Measurements from ENCODE around the gene NSDHL.

The NSDHL gene

DNA sequence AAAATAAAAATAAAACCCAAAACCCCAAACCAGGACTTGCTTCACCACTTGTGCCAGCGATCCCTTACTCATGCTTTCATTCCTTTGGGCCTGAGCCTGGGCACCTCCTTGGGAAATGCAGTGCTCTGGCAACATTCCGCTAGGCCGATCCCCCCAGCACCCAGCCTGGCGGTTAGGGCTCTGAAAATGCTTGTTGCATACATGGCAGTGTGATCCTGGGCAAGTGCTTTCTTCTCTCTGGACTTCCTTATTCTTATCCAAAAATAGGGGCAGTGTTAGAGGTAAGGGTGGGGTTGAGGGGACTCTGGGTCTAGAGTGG, 71.6 kb downstream of the NSDHL start:
- DNase-seq: no peak
- Mint-ChIP-seq H3K36me3 (ENCODE audit: low read depth) (no peaks in the 10 kb centered on the region), H3K27ac (no peak overlapping the region), H3K9me3 (peaks cover 42% of the 10 kb centered on the region), H3K4me1 (peaks cover 52% of the 10 kb centered on the region), H3K4me3 (no peak overlapping the region), H3K27me3 (ENCODE audit: low read depth, poor library complexity) (no peaks in the 10 kb centered on the region)
- TF ChIP-seq, protein P1, sequence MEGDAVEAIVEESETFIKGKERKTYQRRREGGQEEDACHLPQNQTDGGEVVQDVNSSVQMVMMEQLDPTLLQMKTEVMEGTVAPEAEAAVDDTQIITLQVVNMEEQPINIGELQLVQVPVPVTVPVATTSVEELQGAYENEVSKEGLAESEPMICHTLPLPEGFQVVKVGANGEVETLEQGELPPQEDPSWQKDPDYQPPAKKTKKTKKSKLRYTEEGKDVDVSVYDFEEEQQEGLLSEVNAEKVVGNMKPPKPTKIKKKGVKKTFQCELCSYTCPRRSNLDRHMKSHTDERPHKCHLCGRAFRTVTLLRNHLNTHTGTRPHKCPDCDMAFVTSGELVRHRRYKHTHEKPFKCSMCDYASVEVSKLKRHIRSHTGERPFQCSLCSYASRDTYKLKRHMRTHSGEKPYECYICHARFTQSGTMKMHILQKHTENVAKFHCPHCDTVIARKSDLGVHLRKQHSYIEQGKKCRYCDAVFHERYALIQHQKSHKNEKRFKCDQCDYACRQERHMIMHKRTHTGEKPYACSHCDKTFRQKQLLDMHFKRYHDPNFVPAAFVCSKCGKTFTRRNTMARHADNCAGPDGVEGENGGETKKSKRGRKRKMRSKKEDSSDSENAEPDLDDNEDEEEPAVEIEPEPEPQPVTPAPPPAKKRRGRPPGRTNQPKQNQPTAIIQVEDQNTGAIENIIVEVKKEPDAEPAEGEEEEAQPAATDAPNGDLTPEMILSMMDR (IDR thresholded peaks at IDR 0.05): no peak

DNA sequence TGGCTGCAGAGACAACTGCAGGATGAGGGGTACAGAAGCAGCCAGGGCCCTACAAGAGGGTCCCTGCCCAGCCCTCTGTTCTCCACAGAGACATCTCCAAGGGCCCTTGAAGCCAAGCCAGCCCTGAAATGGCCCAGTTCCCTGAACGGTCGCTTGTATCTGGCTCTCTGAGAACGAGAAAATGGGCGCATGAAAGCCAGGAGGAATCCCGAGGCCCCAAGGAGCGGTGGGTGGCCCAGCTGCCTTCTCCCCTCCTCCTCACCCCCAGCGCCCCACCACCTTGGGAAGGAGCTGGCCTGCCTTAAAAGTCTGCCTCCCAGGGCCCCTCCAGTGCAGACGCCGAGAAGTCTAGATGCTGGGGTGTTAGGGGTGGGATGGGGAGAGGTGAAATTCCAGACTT, 72.7 kb downstream of the NSDHL start:
- Mint-ChIP-seq H3K9me3 (peaks cover 51% of the 10 kb centered on the region), H3K27me3 (ENCODE audit: low read depth, poor library complexity) (peaks cover 2% of the 10 kb centered on the region), H3K4me1 (peaks cover 62% of the 10 kb centered on the region), H3K36me3 (ENCODE audit: low read depth) (peaks cover 6% of the 10 kb centered on the region), H3K27ac (no peak overlapping the region), H3K4me3 (no peak overlapping the region)
- no peak for DNase-seq
- TF ChIP-seq, protein P1 (IDR thresholded peaks at IDR 0.05): no peak

DNA sequence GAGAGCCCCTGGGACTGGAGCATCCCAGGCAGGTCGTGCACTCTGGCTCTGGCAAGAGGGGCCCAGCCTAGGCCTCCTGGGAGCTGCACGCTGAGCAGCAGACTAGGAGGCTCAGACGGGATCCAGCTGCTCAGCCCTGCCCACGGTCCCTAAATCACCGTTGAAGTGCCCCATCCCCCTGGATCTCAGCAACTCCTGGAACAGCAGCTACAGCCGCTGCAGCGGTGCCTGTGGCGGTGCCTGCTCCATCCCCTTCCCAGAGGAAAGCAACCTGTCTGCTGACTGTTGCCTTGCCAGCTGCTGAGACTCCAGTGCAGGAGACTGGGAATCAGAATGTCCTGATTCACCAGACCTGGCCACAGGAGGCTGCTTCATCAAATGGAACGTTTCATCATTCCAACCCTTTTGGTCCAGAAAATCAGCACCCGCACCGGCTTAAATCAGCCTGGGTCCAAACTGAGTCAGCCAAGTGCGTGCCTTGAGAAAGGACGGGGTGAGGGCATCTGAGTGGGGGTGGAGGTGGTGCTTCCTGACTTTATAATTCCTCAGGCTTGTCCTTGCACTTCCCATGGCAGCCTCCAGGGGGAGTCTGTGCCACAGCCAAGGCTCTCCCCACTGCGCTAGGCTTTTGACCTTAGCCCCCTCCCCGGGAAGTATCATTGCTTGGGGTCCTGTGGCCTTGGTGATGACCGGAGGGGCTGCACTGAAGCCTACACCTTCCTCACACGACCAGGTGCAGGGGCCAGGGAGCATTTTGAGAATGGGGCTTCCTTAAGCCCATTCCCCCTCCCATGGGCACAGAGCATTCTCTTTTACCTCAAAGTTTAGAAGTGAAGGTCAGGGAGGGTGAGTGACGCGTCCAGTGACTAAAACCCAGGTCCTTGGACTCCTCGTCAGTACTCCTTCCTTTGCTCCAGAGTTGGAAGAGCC, 73.6 kb downstream of the NSDHL start:
- peak; percentile 70 for DNase-seq
- TF ChIP-seq, protein P1 (IDR thresholded peaks at IDR 0.05): peak; percentile 65
- H3K9me3 Mint-ChIP-seq: peaks cover 50% of the 10 kb centered on the region
- peaks cover 6% of the 10 kb centered on the region for H3K36me3 Mint-ChIP-seq (ENCODE audit: low read depth)
- H3K4me1 Mint-ChIP-seq: peaks cover 60% of the 10 kb centered on the region
- H3K27me3 Mint-ChIP-seq (ENCODE audit: low read depth, poor library complexity): peaks cover 2% of the 10 kb centered on the region
- no peak overlapping the region for H3K27ac Mint-ChIP-seq
- H3K4me3 Mint-ChIP-seq: peak overlapping the region; percentile 74

DNA sequence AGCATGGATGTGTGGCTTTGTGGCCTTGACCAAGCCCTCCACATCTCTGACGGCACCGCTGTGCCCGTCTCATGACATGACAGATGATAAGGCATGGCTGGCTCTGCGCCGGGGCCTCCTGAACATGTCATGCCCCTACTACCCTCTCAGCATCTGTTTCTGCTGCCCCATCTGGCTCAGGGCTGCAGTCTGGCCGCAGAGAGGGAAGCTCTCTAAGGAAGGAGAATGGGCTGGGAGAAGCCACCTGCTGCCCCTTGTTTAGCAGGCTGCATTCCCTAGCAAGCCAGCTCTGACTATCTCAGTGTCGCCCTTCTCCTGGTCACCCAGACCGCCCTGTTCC, 74.2 kb downstream of the NSDHL start:
- H3K4me1 Mint-ChIP-seq: peaks cover 54% of the 10 kb centered on the region
- TF ChIP-seq, protein P1 (IDR thresholded peaks at IDR 0.05): no peak
- H3K4me3 Mint-ChIP-seq: no peak overlapping the region
- peaks cover 47% of the 10 kb centered on the region for H3K9me3 Mint-ChIP-seq
- H3K27ac Mint-ChIP-seq: no peak overlapping the region
- H3K27me3 Mint-ChIP-seq (ENCODE audit: low read depth, poor library complexity): peaks cover 2% of the 10 kb centered on the region
- DNase-seq: no peak
- peaks cover 6% of the 10 kb centered on the region for H3K36me3 Mint-ChIP-seq (ENCODE audit: low read depth)

DNA sequence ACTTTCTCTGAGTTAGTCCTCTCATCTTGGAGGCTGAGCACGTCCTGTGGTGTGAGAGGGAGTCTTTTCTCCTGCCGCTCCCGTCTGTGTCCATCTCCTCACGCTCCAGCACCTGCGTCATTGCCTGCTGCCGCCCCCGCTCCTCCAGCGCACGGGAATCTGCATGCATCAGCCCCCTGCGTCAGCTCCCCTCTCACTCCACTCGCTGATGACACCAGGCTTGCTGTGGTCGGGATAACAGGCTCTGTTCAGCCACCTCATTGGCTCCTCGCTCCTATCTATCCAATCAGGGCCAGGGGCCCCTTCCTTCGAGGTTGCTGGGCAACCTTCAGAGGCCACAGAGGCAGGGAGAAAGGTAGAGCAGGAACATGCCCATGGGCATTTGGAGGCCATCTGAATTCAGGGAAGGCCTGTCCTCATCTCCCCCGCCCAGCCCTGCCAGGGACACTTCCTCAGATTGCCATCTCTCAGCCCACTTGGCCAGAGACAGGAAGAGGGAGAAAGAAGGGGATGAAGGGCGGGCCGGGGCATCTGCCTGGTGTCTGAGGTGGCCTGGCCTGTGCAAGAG, 76.3 kb downstream of the NSDHL start:
- H3K27ac Mint-ChIP-seq: no peak overlapping the region
- peaks cover 41% of the 10 kb centered on the region for H3K9me3 Mint-ChIP-seq
- TF ChIP-seq, protein P1 (IDR thresholded peaks at IDR 0.05): no peak

More for the DNA sequence above, 76.3 kb downstream of the NSDHL start:
- H3K36me3 Mint-ChIP-seq (ENCODE audit: low read depth): peaks cover 6% of the 10 kb centered on the region
- H3K27me3 Mint-ChIP-seq (ENCODE audit: low read depth, poor library complexity): peaks cover 2% of the 10 kb centered on the region
- peaks cover 43% of the 10 kb centered on the region for H3K4me1 Mint-ChIP-seq
- peak; percentile 52 for DNase-seq
- H3K4me3 Mint-ChIP-seq: peak overlapping the region; percentile 75
